Activated naive CD4-positive, alpha-beta T cell (primary cell): ENCODE results near the gene SNAI1.

ENCODE experiments used
- DNase-seq, 4 experiments: peaks; one replicate each; lab custom pipeline; 2025; lab: John Stamatoyannopoulos, UW

SNAI1 gene

DNA sequence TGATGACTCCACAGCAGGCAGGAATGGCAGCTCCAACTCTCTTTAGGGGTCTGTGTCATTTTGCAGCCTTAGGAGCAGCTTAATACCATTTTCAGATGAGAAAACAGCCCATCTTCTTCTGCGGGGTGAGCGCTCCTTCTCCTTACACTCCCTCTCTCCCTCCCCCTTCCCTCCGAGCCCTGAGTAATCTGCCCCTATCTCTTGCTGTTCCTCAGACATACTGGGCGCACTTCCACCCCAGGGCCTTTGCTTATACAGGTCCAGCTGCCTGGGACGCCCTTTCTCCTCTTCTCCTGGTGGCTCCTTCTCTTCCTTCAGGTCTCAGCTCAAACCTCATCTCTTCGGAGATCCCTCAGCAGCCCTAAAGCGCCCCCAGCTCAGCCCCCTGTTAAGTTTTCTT is 54.8 kb downstream of the SNAI1 start:
- DNase-seq = no peak

- DNase-seq = no peak
Observed at GRCh38 chr20:50038169-50038568, 55.4 kb downstream of the SNAI1 start.
